WERI-Rb-1 (cell line): ENCODE results near the gene PCDHA11.
A peak's percentile ranks its signal among the peaks of the same experiment; 100 is the strongest.
"Not testable (repeated sequence)": the region's sequence is repeated elsewhere in the genome, so short reads cannot be mapped to it uniquely, and the experiment has no call there.

Experiments used
- DNase-seq: peaks from one replicate; pipeline ENCODE4 v3.0.0-alpha.2; 2020
- H3K27ac ChIP-seq: fragments of 250-450 bp; sonication (Bioruptor Pico); 2 replicates; pipeline ENCODE4 v1.5.1; 2020; ENCODE audit warnings: mild to moderate bottlenecking, moderate library complexity
- H3K27me3 ChIP-seq: fragments of 250-450 bp; sonication (Bioruptor Pico); 2 replicates; pipeline ENCODE4 v1.5.1; 2021; ENCODE audit warnings: mild to moderate bottlenecking, low read depth, moderate library complexity; ENCODE audit not compliant: insufficient read depth, severe bottlenecking
- H3K36me3 ChIP-seq: fragments of 250-450 bp; sonication (Bioruptor Pico); 2 replicates; pipeline ENCODE4 v1.5.1; 2020; ENCODE audit warnings: mild to moderate bottlenecking, moderate library complexity
- H3K4me3 ChIP-seq: 2 replicates; pipeline ENCODE4 v1.5.1; 2011; ENCODE audit warnings: low read depth, mild to moderate bottlenecking, control low read depth, low read length
- H3K9me3 ChIP-seq: fragments of 250-450 bp; sonication (Bioruptor Pico); 2 replicates; pipeline ENCODE4 v1.5.1; 2021; ENCODE audit warnings: mild to moderate bottlenecking, moderate library complexity; ENCODE audit not compliant: severe bottlenecking
- TF ChIP-seq, protein P1 (sequence below): IDR thresholded peaks from 2 replicates; pipeline ENCODE4 v1.5.1; 2011; ENCODE audit warnings: low read depth, mild to moderate bottlenecking, control low read depth, inconsistent platforms, low read length

PCDHA11 gene

GRCh38 chr5:140835622-140836510, 32.9 kb upstream of the PCDHA11 start:
- peaks cover 2% of the 10 kb centered on the region for H3K9me3 ChIP-seq

GRCh38 chr5:140840978-140841962, 27.5 kb upstream of the PCDHA11 start, which contains the start of gene PCDHA8:
Gene PCDHA8 (plus strand): TSS chr5:140841187. CDS start chr5:140841322, 135 bp downstream.
- TF ChIP-seq, protein P1, sequence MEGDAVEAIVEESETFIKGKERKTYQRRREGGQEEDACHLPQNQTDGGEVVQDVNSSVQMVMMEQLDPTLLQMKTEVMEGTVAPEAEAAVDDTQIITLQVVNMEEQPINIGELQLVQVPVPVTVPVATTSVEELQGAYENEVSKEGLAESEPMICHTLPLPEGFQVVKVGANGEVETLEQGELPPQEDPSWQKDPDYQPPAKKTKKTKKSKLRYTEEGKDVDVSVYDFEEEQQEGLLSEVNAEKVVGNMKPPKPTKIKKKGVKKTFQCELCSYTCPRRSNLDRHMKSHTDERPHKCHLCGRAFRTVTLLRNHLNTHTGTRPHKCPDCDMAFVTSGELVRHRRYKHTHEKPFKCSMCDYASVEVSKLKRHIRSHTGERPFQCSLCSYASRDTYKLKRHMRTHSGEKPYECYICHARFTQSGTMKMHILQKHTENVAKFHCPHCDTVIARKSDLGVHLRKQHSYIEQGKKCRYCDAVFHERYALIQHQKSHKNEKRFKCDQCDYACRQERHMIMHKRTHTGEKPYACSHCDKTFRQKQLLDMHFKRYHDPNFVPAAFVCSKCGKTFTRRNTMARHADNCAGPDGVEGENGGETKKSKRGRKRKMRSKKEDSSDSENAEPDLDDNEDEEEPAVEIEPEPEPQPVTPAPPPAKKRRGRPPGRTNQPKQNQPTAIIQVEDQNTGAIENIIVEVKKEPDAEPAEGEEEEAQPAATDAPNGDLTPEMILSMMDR = peak; percentile 28; the same call in 1 of the 2 replicates
- peak within 1 kb of the TSS; percentile 29 for H3K4me3 ChIP-seq

More at GRCh38 chr5:140835622-140836510, 32.9 kb upstream of the PCDHA11 start:
- Histone ChIP-seq H3K27ac (no peak overlapping the region), H3K36me3 (no peaks in the 10 kb centered on the region), H3K4me3 (no peak overlapping the region), H3K27me3 (no peaks in the 10 kb centered on the region)
- no peak for DNase-seq
- TF ChIP-seq, protein P1 = no peak

DNA sequence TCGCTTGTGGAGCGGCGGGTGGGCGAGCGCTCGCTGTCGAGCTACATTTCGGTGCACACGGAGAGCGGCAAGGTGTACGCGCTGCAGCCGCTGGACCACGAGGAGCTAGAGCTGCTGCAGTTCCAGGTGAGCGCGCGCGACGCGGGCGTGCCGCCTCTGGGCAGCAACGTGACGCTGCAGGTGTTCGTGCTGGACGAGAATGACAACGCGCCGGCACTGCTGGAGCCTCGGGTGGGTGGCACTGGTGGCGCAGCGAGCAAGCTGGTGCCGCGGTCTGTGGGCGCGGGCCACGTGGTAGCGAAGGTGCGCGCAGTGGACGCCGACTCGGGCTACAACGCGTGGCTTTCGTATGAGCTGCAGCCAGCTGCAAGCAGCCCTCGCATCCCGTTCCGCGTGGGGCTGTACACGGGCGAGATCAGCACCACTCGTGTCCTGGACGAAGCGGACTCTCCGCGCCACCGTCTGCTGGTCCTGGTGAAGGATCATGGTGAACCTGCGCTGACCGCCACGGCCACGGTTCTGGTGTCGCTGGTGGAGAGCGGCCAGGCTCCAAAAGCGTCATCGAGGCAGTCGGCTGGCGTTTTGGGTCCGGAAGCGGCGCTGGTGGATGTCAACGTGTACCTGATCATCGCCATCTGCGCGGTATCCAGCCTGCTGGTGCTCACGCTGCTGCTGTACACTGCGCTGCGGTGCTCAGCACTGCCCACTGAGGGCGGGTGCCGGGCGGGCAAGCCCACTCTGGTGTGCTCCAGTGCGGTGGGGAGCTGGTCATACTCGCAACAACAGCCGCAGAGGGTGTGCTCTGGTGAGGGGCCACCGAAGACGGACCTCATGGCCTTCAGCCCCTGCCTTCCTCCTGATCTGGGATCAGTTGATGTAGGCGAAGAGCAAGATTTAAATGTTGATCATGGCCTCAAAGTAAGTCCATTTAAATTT, 25.7 kb upstream of the PCDHA11 start:
- no peak overlapping the region for H3K4me3 ChIP-seq
- H3K36me3 ChIP-seq = no peaks in the 10 kb centered on the region
- DNase-seq = no peak
- TF ChIP-seq, protein P1 = no peak
- no peaks in the 10 kb centered on the region for H3K27me3 ChIP-seq
- H3K27ac ChIP-seq = no peak overlapping the region
- H3K9me3 ChIP-seq = peaks cover 4% of the 10 kb centered on the region

More at GRCh38 chr5:140840978-140841962, 27.5 kb upstream of the PCDHA11 start, which contains the start of gene PCDHA8:
- Histone ChIP-seq H3K36me3 (no peaks in the 10 kb centered on the region), H3K27me3 (no peaks in the 10 kb centered on the region), H3K27ac (no peak within 1 kb of the TSS), H3K9me3 (peaks cover 4% of the 10 kb centered on the region)
- DNase-seq = no peak

DNA sequence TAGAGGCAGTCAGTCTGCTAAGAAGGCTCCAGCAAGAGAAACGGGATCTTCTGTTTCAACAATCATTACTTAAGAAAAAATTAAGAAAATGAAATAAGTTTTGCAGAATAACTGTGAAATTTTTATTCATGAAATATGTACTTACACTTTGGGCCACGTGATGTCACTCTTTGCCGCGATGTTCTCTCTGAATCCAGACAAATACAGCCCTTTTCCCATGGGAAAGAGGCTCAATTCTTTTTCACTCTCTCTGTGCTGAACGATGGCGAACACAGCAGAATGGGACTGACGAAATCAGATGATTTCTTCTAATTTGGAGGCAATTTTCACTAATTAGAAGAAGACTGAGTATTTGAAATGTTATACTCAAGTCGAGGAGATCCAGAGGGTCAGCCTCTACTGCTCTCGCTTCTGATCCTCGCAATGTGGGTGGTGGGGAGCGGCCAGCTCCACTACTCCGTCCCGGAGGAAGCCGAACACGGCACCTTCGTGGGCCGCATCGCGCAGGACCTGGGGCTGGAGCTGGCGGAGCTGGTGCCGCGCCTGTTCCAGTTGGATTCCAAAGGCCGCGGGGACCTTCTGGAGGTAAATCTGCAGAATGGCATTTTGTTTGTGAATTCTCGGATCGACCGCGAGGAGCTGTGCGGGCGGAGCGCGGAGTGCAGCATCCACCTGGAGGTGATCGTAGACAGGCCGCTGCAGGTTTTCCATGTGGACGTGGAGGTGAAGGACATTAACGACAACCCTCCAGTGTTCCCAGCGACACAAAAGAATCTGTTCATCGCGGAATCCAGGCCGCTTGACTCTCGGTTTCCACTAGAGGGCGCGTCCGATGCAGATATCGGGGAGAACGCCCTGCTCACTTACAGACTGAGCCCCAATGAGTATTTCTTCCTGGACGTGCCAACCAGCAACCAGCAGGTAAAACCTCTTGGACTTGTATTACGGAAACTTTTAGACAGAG, 20.3 kb upstream of the PCDHA11 start, which contains the start of gene PCDHA9:
Gene PCDHA9, plus strand, starts transcription at position 244 of the 964 bp plus-strand sequence. Its CDS starts 114 bp downstream, at position 358.
- H3K4me3 ChIP-seq, H3K36me3 ChIP-seq, H3K9me3 ChIP-seq, H3K27me3 ChIP-seq, DNase-seq, H3K27ac ChIP-seq: not testable (repeated sequence)

DNA sequence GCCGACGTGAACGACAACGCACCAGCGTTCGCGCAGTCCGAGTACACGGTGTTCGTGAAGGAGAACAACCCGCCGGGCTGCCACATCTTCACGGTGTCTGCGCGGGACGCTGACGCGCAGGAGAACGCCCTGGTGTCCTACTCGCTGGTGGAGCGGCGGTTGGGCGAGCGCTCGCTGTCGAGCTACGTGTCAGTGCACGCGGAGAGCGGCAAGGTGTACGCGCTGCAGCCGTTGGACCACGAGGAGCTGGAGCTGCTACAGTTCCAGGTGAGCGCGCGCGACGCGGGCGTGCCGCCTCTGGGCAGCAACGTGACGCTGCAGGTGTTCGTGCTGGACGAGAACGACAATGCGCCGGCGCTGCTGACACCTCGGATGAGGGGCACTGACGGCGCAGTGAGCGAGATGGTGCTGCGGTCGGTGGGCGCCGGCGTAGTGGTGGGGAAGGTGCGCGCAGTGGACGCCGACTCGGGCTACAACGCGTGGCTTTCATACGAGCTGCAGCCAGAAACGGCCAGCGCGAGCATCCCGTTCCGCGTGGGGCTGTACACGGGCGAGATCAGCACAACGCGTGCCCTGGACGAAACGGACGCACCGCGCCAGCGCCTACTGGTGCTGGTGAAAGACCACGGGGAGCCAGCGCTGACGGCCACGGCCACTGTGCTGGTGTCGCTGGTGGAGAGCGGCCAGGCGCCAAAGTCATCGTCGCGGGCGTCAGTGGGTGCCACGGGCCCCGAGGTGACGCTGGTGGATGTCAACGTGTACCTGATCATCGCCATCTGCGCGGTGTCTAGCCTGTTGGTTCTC, 18.7 kb upstream of the PCDHA11 start:
- not testable (repeated sequence) for H3K36me3 ChIP-seq, H3K4me3 ChIP-seq, H3K27me3 ChIP-seq, H3K9me3 ChIP-seq, H3K27ac ChIP-seq, DNase-seq
